ENCODE data around the gene COQ10A.

DNA sequence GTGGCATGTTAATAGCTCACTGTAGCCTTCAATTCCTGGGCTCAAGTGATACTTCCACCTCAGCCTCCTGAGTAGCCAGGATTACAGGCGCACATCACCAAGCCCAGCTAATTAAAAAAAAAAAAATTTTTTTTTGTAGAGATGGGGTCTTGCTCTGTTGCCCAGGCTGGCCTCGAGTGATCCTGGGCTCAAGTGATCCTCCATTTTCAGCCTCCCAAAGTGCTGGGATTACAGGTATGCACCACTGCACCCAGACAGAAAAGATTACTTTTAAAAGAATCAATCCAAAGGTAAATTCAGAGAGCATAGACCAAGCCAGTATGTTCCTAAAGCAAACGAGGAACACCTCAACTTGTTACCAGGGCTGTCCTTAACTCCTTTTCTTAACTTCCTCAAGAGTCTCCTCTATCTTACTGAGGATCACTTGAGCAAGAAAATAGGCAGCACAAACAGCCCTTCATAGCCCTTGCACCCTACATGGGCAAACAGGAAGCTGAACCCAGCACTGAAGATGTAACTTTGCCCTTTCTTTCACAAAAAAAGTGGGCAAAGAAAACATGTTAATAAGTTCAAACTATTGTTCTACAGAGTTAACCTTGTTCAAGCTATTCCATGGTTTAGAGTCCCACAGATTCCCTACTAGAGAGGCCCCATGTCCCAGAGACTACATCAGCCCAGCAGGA is 22.1 kb downstream of the COQ10A start:
- no peak for TF ChIP-seq POLR2AphosphoS5 (IDR thresholded peaks at IDR 0.05; ENCODE audit: borderline replicate concordance, low read depth, low read length)
- TF ChIP-seq EZH2 (IDR thresholded peaks at IDR 0.05): no peak
- no peak for TF ChIP-seq FOXP2 (optimal IDR thresholded peaks at IDR 0.05; ENCODE audit: control extremely low read depth, extremely low read length, insufficient read depth)

Data from SK-N-MC (cell line).